ENCODE results near the gene ZNF205. TPM values are rescaled to one million over a fixed set of nuclear protein-coding genes. Genes with fewer than 3 reads are reported as not detected.

ZNF205 gene
- total and polyA plus RNA-seq, 2 of the 4 experiments (the other 2 are of a cell fraction) = 8.2 to 12.7 TPM

DNA sequence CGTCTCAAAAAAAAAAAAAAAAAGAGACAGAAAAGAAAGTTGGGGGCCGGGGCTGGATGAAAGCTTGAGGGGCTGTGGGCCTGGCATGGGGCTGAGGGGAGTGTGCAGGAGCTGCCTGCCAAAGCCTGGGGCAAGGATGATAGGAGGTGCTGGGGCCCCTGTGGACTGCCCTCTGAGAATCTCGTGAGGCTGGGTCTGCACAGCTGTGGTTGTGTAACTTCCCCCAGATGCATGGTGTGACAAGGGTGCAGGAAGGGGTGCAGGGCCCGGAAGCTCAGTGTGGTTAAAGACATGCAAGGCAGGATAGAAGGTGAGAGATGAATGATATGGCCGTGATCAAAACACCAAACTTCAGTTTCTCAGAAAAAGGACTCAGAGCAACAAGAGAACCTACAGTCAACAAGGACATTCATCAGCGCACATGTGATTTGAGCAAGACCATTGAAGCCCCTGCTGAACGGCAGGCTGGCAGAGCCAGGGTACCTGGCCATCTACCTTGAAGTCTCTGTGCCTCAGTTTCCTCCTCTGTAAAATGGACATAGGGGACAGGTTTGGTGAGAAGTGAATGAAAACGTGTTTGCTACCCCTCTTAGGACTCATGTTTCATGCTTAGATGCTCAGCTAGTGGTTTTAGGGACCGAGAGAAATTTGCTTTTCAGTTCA is 37.4 kb upstream of the ZNF205 start:
- Histone ChIP-seq H4K91ac (ENCODE audit: insufficient read depth, low read depth, low read length) (no peak overlapping the region), H3K4ac (ENCODE audit: low read depth, low read length) (no peak overlapping the region), H2BK120ac (ENCODE audit: low read depth, low read length) (no peak overlapping the region), H2AK5ac (ENCODE audit: low read depth, low read length) (no peak overlapping the region), H3K27ac (ENCODE audit: insufficient read depth, low read length) (no peak overlapping the region), H3K27me3 (ENCODE audit: control insufficient read depth, insufficient read depth, low read length) (peaks cover 52% of the 10 kb centered on the region), H3K9me3 (ENCODE audit: control insufficient read depth, insufficient read depth, low read length) (no peaks in the 10 kb centered on the region), H3K4me2 (ENCODE audit: low read depth, low read length) (no peak overlapping the region), H3K36me3 (ENCODE audit: control insufficient read depth, insufficient read depth, low read length) (no peaks in the 10 kb centered on the region), H4K8ac (ENCODE audit: low read depth in 2 of 2, low read length in 2 of 2) (no peak overlapping the region), H2AFZ (replicated peaks; ENCODE audit: low read length, poor library complexity) (no peak overlapping the region), H2BK5ac (ENCODE audit: low read depth, low read length, poor library complexity, severe bottlenecking) (no peak overlapping the region), H3K9ac (ENCODE audit: low read depth, low read length) (no peak overlapping the region), H3K56ac (ENCODE audit: extremely low read depth, insufficient read depth, low read length) (no peak overlapping the region), H3K23ac (ENCODE audit: low read depth, low read length) (no peak overlapping the region), H3K4me3 (ENCODE audit: insufficient read depth, low read depth, low read length) (no peak overlapping the region), H3K9me1 (ENCODE audit: insufficient read depth, low read length) (peaks cover 6% of the 10 kb centered on the region; the same call in 1 of the 2 replicates), H2AK9ac (replicated peaks; ENCODE audit: low read depth, low read length, poor library complexity) (no peak overlapping the region), H2BK20ac (ENCODE audit: low read depth, low read length) (no peak overlapping the region), H4K5ac (ENCODE audit: low read depth, low read length) (no peak overlapping the region), H3K4me1 (ENCODE audit: control insufficient read depth, insufficient read depth, low read length) (no peaks in the 10 kb centered on the region), H3K14ac (replicated peaks; ENCODE audit: low read depth, low read length) (no peak overlapping the region), H4K20me1 (ENCODE audit: insufficient read depth, low read length) (no peaks in the 10 kb centered on the region), H3K79me1 (ENCODE audit: low read depth in 1 of 2, low read length in 2 of 2) (no peaks in the 10 kb centered on the region), H2BK15ac (ENCODE audit: low read depth, low read length) (no peak overlapping the region), H3K18ac (ENCODE audit: low read depth, low read length) (no peak overlapping the region)
- CTCF ChIA-PET = interaction anchor here (1.1 kb wide), 1 partner anchor 17 kb away, joined by 4 read pairs; no protein-coding TSS in a partner anchor
- intact Hi-C loops (cut with micrococcal nuclease) (no loop called here), dilution Hi-C loops (cut with HindIII; ENCODE audit: low sequenced_read_pairs, unreplicated experiment) (no loop called here), in situ Hi-C loops (cut with MboI; ENCODE audit: low sequenced_read_pairs) (no loop called here)
- no TSS peak for BruUV-seq (replicated peaks)
- WGBS, 2 experiments (ENCODE audit: extremely low coverage in 2 of 2, insufficient read length in 1 of 2) = 50% methylated on average over 1 of the region's 9 CpGs; no CpG with 5 or more reads in 1 of the 2 experiments
- DNase-seq (no peak), ATAC-seq (ENCODE audit: low read depth) (no peak)
- TF ChIP-seq MAZ (IDR thresholded peaks at IDR 0.05; ENCODE audit: borderline replicate concordance, low read depth, low read length) (no peak), RFX5 (IDR thresholded peaks at IDR 0.05; ENCODE audit: low read depth, low read length) (no peak), NFE2L2 (IDR thresholded peaks at IDR 0.05; ENCODE audit: low read depth, low read length) (no peak), CEBPB (IDR thresholded peaks at IDR 0.05; ENCODE audit: low read depth, low read length) (no peak), POLR2A (IDR thresholded peaks at IDR 0.05; ENCODE audit: low read depth, low read length) (no peak), RAD21 (IDR thresholded peaks at IDR 0.05; ENCODE audit: low read length) (no peak), CHD1 (IDR thresholded peaks at IDR 0.05; ENCODE audit: low read depth, low read length) (no peak), SMC3 (IDR thresholded peaks at IDR 0.05; ENCODE audit: low read depth, low read length) (no peak), FOS (IDR thresholded peaks at IDR 0.05; ENCODE audit: low read depth, low read length) (no peak), MXI1 (IDR thresholded peaks at IDR 0.05; ENCODE audit: borderline replicate concordance, low read depth, low read length) (no peak), RCOR1 (IDR thresholded peaks at IDR 0.05; ENCODE audit: insufficient replicate concordance, low read length) (no peak), MAFK (IDR thresholded peaks at IDR 0.05; ENCODE audit: low read depth, low read length) (no peak), ELK1 (IDR thresholded peaks at IDR 0.05; ENCODE audit: borderline replicate concordance, low read depth, low read length) (no peak), BHLHE40 (IDR thresholded peaks at IDR 0.05; ENCODE audit: low read depth, low read length) (no peak)
- TF ChIP-seq, protein P1, sequence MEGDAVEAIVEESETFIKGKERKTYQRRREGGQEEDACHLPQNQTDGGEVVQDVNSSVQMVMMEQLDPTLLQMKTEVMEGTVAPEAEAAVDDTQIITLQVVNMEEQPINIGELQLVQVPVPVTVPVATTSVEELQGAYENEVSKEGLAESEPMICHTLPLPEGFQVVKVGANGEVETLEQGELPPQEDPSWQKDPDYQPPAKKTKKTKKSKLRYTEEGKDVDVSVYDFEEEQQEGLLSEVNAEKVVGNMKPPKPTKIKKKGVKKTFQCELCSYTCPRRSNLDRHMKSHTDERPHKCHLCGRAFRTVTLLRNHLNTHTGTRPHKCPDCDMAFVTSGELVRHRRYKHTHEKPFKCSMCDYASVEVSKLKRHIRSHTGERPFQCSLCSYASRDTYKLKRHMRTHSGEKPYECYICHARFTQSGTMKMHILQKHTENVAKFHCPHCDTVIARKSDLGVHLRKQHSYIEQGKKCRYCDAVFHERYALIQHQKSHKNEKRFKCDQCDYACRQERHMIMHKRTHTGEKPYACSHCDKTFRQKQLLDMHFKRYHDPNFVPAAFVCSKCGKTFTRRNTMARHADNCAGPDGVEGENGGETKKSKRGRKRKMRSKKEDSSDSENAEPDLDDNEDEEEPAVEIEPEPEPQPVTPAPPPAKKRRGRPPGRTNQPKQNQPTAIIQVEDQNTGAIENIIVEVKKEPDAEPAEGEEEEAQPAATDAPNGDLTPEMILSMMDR (conservative IDR thresholded peaks at IDR 0.05; ENCODE audit: low read depth, low read length) = no peak
- TF ChIP-seq, protein P2, sequence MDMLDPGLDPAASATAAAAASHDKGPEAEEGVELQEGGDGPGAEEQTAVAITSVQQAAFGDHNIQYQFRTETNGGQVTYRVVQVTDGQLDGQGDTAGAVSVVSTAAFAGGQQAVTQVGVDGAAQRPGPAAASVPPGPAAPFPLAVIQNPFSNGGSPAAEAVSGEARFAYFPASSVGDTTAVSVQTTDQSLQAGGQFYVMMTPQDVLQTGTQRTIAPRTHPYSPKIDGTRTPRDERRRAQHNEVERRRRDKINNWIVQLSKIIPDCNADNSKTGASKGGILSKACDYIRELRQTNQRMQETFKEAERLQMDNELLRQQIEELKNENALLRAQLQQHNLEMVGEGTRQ (IDR thresholded peaks at IDR 0.05; ENCODE audit: low read depth, low read length) = no peak
- POLR2A ChIA-PET (ENCODE audit: unreplicated experiment) = no interaction called here
